Measurements from ENCODE around the gene PKHD1.

PKHD1 gene

DNA sequence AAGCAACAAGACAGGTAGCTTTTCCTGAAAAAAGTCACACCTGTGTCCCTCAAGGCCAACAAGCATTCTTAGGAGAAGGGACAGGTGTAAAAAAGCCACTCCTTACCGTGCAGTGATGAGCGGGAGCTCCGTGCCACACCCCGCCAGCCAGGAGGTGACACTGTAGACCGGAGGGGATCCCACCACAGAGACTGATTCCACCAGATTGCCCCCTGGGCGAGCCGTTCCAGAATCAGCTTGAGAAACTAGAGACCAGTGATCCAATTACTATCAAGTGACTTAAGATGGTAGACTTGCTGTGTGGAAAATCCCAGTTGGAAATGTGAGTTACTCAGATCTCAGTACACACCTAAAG is 37.4 kb downstream of the PKHD1 start:
- no peak for DNase-seq (ENCODE audit: low read depth)
- H3K4me3 ChIP-seq (ENCODE audit: low read depth, low read length): no peak overlapping the region
- TF ChIP-seq, protein P1, sequence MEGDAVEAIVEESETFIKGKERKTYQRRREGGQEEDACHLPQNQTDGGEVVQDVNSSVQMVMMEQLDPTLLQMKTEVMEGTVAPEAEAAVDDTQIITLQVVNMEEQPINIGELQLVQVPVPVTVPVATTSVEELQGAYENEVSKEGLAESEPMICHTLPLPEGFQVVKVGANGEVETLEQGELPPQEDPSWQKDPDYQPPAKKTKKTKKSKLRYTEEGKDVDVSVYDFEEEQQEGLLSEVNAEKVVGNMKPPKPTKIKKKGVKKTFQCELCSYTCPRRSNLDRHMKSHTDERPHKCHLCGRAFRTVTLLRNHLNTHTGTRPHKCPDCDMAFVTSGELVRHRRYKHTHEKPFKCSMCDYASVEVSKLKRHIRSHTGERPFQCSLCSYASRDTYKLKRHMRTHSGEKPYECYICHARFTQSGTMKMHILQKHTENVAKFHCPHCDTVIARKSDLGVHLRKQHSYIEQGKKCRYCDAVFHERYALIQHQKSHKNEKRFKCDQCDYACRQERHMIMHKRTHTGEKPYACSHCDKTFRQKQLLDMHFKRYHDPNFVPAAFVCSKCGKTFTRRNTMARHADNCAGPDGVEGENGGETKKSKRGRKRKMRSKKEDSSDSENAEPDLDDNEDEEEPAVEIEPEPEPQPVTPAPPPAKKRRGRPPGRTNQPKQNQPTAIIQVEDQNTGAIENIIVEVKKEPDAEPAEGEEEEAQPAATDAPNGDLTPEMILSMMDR (IDR thresholded peaks at IDR 0.05; ENCODE audit: insufficient read depth, low read depth, low read length, missing control alignments): no peak

DNA sequence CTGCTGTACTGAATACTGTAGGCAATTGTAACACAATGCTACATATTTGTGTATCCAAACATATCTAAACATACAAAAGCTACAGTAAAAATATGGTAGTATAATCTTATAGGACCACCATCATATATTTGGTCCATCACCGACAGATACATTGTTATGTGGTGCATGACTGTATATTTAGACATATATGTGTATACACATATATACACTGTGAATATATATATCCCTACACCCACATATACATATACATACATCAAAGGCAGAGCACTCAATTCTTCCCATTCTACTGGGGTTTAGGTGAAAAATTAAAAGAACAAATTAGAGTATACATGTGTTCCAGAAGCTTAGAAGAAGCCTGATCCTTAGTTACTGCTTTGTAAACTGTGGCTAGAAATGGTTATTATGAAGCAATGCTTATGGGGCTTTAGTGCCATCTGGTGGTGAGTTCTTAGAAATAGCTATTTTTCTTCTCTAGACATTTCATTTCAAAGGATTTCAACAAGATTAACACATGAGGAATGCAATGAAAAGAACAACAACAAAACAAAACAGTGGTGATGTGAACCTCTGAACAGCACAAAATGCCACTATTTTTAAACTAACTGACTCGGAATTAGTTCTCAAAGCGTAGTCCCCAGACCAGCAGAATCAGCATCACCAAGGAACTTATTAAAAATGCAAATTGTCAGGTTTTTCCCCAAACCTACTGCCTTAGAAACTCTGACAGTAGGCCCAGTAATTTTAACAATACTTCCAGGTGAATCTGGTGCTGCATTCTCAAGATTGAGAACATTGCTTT is 38.0 kb downstream of the PKHD1 start:
- H3K4me3 ChIP-seq (ENCODE audit: low read depth, low read length): no peak overlapping the region
- TF ChIP-seq, protein P1 (IDR thresholded peaks at IDR 0.05; ENCODE audit: insufficient read depth, low read depth, low read length, missing control alignments): peak; percentile 67
- DNase-seq (ENCODE audit: low read depth): peak; percentile 55

DNA sequence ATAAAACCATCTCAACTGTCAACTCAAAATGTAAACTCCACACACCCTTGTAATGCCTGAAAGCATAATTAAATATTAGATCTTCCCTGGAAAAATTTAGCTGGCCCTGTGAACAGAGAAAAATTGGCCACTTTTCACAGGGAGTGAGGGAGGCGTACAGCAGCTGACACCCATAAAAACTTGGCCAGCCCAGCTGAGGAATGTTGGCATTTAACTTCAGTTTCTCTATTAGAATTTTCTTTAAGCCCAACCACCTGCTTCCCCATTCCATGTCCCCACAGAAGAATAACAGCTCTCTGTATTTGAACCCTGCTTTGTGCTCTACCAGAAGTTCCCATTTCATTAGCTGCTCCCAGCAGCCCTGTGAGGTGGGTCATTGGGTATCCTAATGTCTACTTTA is 41.0 kb downstream of the PKHD1 start:
- no peak overlapping the region for H3K4me3 ChIP-seq (ENCODE audit: low read depth, low read length)
- TF ChIP-seq, protein P1 (IDR thresholded peaks at IDR 0.05; ENCODE audit: insufficient read depth, low read depth, low read length, missing control alignments): no peak
- DNase-seq (ENCODE audit: low read depth): no peak

DNA sequence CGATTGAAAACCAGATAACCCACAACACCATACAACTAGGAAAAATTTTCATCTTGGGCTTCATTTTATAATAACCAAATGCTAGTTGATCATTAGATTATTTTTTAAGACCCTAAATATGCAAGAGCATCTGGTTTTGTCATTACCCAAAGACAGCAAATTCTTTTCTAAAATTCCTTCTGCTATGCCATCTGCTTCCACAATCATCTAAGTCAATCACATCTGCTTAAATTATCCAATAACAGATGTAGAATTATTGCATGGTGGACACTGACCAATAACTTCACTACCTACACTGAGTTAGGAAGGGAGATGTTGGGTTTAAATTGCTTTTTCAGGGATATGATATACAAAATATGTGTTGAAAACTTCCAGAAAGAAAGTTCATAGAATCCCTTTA is 41.9 kb downstream of the PKHD1 start:
- DNase-seq (ENCODE audit: low read depth): no peak
- H3K4me3 ChIP-seq (ENCODE audit: low read depth, low read length): no peak overlapping the region
- TF ChIP-seq, protein P1 (IDR thresholded peaks at IDR 0.05; ENCODE audit: insufficient read depth, low read depth, low read length, missing control alignments): no peak

DNA sequence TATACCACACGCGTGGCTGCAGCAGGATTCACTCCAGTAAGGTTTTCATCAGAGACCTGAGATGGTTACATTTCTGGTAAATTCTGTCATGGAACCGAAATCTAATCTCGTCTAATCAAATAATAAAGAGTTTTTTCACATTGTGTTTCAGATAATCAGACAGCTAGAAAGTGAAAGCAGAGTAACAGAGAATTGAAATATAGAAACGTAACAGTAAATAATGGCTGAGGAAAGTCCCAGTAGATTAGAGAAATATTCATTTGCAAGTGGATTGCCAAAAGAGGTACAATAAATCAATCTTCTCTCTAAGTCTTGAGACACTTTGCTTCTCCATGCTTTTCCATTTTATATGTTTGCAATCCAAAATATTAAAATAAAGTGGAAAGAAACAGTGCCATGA is 42.4 kb downstream of the PKHD1 start:
- H3K4me3 ChIP-seq (ENCODE audit: low read depth, low read length): no peak overlapping the region
- DNase-seq (ENCODE audit: low read depth): no peak
- TF ChIP-seq, protein P1 (IDR thresholded peaks at IDR 0.05; ENCODE audit: insufficient read depth, low read depth, low read length, missing control alignments): no peak

DNA sequence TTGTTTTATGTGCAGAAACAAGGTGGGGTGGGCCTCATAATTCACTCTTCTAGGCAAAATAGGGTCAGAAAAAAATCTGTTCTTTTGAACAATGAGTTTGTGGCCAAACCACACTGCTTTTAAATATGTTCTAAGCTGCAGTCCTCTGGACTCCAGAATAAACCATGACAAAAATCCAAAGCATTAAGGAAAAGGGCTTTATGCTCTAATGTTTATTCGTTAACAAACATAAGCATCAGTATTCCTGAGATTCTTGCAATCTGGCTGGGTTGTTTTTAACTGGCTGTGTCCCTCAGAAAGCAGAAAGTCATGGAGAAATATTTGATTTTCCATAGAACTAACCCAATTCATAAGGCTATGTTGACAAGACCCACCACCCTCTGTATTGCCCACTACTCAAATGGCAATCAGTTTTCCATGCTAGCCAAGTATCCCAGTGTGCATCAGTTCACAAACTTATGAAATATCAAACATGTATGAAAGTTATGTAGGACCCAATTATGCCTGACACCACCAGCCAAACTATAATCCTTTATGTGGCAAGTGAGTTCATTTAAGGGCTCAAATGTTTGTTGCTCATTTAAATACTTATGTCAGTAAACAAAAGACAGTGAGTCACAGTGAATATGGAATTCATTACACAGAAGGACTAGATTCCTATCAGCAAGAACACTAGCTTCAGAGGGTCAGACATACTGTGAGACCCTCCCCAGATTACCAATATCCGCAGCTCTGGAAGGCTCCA is 45.1 kb downstream of the PKHD1 start:
- H3K4me3 ChIP-seq (ENCODE audit: low read depth, low read length): no peak overlapping the region
- DNase-seq (ENCODE audit: low read depth): no peak
- TF ChIP-seq, protein P1 (IDR thresholded peaks at IDR 0.05; ENCODE audit: insufficient read depth, low read depth, low read length, missing control alignments): no peak

Measured in GM12865 (cell line).